MM.1S (cell line): ENCODE measurements around the gene NDUFC1.

Source experiments
- CTCF ChIP-seq: fragments of 300-600 bp; sonication (generic); IDR thresholded peaks from 2 replicates; pipeline ENCODE4 v1.5.1; 2016; ENCODE audit warnings: antibody characterized with exemption, low read length, mixed read lengths
- EZH2phosphoT487 ChIP-seq: fragments of 300-600 bp; sonication (generic); IDR thresholded peaks from 2 replicates; pipeline ENCODE4 v1.6.1; 2018; ENCODE audit warnings: antibody characterized with exemption, low read length

- TF ChIP-seq CTCF, result no peak
- no peak for TF ChIP-seq EZH2phosphoT487
Measured at GRCh38 chr4:139279760-139280620, 22.3 kb downstream of the NDUFC1 start, which contains the start of gene MGARP.
